RWPE2 (cell line): ENCODE data around the gene CHST9.
"Not testable (repeated sequence)": the region's sequence is repeated elsewhere in the genome, so short reads cannot be mapped to it uniquely, and the experiment has no call there.

Source experiments
- ATAC-seq: fragments of 200-7000 bp; cut with Tn5 transposase; 3 replicates; pipeline ENCODE4 v1.9.1; 2021; ENCODE audit warnings: low read depth
- DNase-seq: peaks from one replicate; pipeline ENCODE4 v3.0.0-alpha.2; 2020; ENCODE audit warnings: low spot score
- H3K27ac ChIP-seq: fragments of 450-650 bp; 2 replicates; pipeline ENCODE4 v1.5.1; 2017; ENCODE audit warnings: mild to moderate bottlenecking; ENCODE audit not compliant: poor library complexity, severe bottlenecking
- H3K27me3 ChIP-seq: fragments of 250-450 bp; sonication (Bioruptor Pico); 2 replicates; pipeline ENCODE4 v1.5.1; 2021; ENCODE audit warnings: mild to moderate bottlenecking, moderate library complexity; ENCODE audit not compliant: insufficient read depth, poor library complexity, severe bottlenecking
- H3K36me3 ChIP-seq: fragments of 250-450 bp; sonication (Bioruptor Pico); 2 replicates; pipeline ENCODE4 v1.5.1; 2020; ENCODE audit warnings: low read depth, mild to moderate bottlenecking, moderate library complexity
- H3K4me1 ChIP-seq: fragments of 250-450 bp; sonication (Bioruptor Pico); 2 replicates; pipeline ENCODE4 v1.5.1; 2021; ENCODE audit warnings: mild to moderate bottlenecking, moderate library complexity; ENCODE audit not compliant: insufficient read depth, poor library complexity, severe bottlenecking
- H3K4me3 ChIP-seq: fragments of 250-450 bp; sonication (Bioruptor Pico); 2 replicates; pipeline ENCODE4 v1.5.1; 2021; ENCODE audit warnings: mild to moderate bottlenecking, moderate library complexity; ENCODE audit not compliant: severe bottlenecking
- H3K9me3 ChIP-seq: fragments of 250-450 bp; sonication (Bioruptor Pico); 2 replicates; pipeline ENCODE4 v1.5.1; 2021; ENCODE audit warnings: mild to moderate bottlenecking, moderate library complexity; ENCODE audit not compliant: severe bottlenecking
- CTCF ChIP-seq: fragments of 450-650 bp; IDR thresholded peaks from one replicate; pipeline ENCODE4 v1.5.1; 2017; ENCODE audit warnings: mild to moderate bottlenecking, moderate library complexity; ENCODE audit not compliant: poor library complexity, severe bottlenecking

The CHST9 gene

GRCh38 chr18:27185025-27185763 lies at the start of gene CHST9:
TSS of gene CHST9 (minus strand) at chr18:27185308. CDS start at chr18:27142809, 42,499 bp downstream.
- Histone ChIP-seq H3K27me3 (peaks cover 79% of the 10 kb centered on the region), H3K27ac (no peak within 1 kb of the TSS), H3K4me1 (no peaks in the 10 kb centered on the region), H3K9me3 (peaks cover 3% of the 10 kb centered on the region), H3K4me3 (no peak within 1 kb of the TSS), H3K36me3 (no peaks in the 10 kb centered on the region)
- DNase-seq (no peak), ATAC-seq (peak; percentile 56)
- no peak for TF ChIP-seq CTCF

GRCh38 chr18:27232355-27232754 lies 47.2 kb upstream of the CHST9 start:
- not testable (repeated sequence) for DNase-seq, ATAC-seq, H3K4me1 ChIP-seq, H3K27ac ChIP-seq, H3K9me3 ChIP-seq, H3K4me3 ChIP-seq, H3K36me3 ChIP-seq, H3K27me3 ChIP-seq

- not testable (repeated sequence) for H3K9me3 ChIP-seq, DNase-seq, H3K27me3 ChIP-seq, H3K4me1 ChIP-seq, H3K27ac ChIP-seq, H3K36me3 ChIP-seq, H3K4me3 ChIP-seq, ATAC-seq
Observed at GRCh38 chr18:27231671-27232070, 46.6 kb upstream of the CHST9 start.

- not testable (repeated sequence) for H3K27me3 ChIP-seq, ATAC-seq, H3K27ac ChIP-seq, H3K9me3 ChIP-seq, H3K36me3 ChIP-seq, DNase-seq, H3K4me3 ChIP-seq, H3K4me1 ChIP-seq
Observed at GRCh38 chr18:27231221-27231620, 46.1 kb upstream of the CHST9 start.

GRCh38 chr18:27227721-27228120 lies 42.6 kb upstream of the CHST9 start:
- Histone ChIP-seq H3K36me3 (no peaks in the 10 kb centered on the region), H3K9me3 (no peaks in the 10 kb centered on the region), H3K27me3 (no peaks in the 10 kb centered on the region), H3K27ac (no peak overlapping the region), H3K4me1 (no peaks in the 10 kb centered on the region), H3K4me3 (no peak overlapping the region)
- no peak for TF ChIP-seq CTCF
- DNase-seq (no peak), ATAC-seq (no peak)

- H3K4me1 ChIP-seq, result no peaks in the 10 kb centered on the region
- no peak overlapping the region for H3K27ac ChIP-seq
- H3K4me3 ChIP-seq, result no peak overlapping the region
- no peak for TF ChIP-seq CTCF
- no peak for ATAC-seq
- H3K9me3 ChIP-seq, result no peaks in the 10 kb centered on the region
- DNase-seq, result no peak
- H3K27me3 ChIP-seq, result no peaks in the 10 kb centered on the region
- H3K36me3 ChIP-seq, result no peaks in the 10 kb centered on the region
Observed at GRCh38 chr18:27226556-27227075, 41.5 kb upstream of the CHST9 start.
